GM04503 (cell line): ENCODE measurements around the gene GPRIN3.
"Not testable (repeated sequence)": the region's sequence is repeated elsewhere in the genome, so short reads cannot be mapped to it uniquely, and the experiment has no call there.

ENCODE experiments used
- DNase-seq: peaks from one replicate; pipeline ENCODE4 v3.0.0-alpha.2; 2012; ENCODE audit warnings: low read depth

The GPRIN3 gene

DNA sequence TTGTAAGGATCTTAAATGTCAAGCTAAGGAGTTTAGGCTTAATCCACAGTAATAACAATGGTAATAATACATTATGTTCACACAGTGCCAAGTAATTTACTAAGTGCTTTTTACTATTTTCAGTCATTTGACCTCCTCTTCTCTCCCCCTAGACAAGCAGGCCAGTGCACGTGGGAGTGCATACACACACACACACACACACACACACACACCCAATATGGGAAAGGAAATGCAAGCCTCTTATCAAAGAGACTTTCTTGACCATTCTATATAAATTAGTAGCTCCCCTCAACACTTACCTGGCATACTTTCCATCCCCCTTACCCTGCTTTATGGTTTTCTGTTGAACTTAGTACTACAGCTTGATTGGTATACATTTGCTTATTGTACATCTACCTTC is 3.8 kb upstream of the GPRIN3 start:
- no peak for DNase-seq

DNA sequence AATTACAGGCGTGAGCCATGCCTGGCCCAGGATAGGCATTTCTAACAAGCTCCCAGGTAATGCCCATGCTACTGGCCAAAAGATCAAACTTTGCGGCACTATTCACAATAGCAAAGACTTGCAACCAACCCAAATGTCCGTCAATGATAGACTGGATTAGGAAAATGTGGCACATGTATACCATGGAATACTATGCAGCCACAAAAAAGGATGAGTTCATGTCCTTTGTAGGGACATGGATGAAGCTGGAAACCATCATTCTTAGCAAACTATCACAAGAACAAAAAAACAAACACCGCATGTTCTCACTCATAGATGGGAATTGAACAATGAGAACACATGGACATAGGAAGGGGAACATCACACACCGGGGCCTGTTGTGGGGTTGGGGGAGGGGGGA is 1.6 kb upstream of the GPRIN3 start:
- not testable (repeated sequence) for DNase-seq

- no peak for DNase-seq
These were observed 531 bp upstream of the GPRIN3 start for GRCh38 chr4:89308161-89308500.

DNA sequence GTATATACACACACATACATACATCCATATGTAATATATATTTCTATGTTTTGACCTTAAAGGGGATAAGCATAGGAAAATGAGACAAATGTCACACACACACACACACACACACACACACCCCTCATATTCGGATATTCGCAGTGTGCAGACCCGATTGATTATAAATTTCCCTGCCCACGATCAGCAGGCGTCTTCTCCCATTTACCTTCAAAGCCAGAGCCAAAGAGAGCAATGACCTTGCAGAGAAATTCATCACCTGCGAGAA is 488 bp downstream of the GPRIN3 start:
- DNase-seq, result no peak

GRCh38 chr4:89306486-89307177 is 968 bp downstream of the GPRIN3 start:
- DNase-seq, result no peak

DNA sequence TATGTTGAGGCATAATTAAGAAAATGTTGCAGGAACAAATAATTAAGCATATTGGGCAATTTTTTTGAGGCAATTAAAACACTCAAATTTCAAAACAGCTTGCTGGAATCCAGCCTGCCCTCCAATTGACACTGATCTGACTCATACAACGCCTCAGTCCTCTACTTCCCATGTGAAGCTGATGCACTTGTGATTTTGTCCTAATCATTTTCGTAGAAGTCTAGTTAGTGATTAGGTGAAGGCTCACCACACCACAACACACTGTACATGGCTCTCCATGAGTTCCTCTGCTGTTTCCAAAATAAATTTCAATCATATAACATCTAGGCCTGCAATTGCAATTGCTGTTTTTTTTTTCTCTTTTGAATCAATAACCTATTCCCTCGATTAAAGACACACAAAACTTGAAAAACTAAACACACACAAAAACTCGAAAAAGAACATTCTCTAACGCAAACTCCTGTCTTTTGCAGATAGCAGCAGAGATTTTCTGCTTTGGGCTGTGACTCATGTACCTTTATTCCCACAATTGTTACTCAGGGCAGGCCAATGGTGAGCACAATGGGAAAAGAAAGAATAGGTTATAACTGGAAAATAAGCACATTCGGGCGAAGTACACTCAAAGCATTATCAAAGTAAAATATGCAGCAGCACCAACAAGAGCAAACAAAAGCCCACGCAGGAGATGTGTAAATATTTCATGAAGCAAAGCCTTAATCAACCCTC is 1.7 kb downstream of the GPRIN3 start:
- no peak for DNase-seq

- no peak for DNase-seq
These were observed 2.6 kb downstream of the GPRIN3 start for GRCh38 chr4:89305028-89305427.

DNA sequence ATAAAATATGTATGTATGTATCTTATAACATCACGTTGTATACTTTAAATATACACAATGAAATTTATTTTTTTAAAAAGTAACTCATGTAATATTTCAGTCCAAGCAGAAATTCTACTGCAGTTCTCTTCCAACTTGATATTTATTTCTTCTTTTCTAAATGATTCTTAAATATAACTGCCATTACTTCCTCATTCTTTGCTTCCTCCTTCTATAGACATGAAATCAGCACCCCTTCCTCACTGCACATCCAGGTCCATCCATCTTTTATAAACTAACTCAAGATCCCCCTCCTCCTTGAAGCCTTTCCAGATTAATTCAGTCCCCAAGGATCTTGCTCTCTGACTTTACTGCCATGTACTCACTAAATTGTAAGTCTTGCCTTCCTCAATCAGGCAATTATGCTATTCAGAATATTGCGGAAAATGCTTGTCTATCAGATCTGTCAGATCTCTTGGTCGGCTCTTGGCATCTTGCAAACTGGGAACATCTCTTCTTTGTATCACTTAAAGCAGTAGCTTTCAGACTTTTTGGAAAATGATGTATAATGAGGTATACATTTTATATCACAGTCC is 3.7 kb downstream of the GPRIN3 start:
- DNase-seq, result no peak

- DNase-seq, result no peak
These were observed 4.4 kb downstream of the GPRIN3 start for GRCh38 chr4:89303177-89303576.

- no peak for DNase-seq
These were observed 5.7 kb downstream of the GPRIN3 start for GRCh38 chr4:89301902-89302301.

- no peak for DNase-seq
These were observed 6.6 kb downstream of the GPRIN3 start for GRCh38 chr4:89301003-89301402.

- no peak for DNase-seq
These were observed 7.1 kb downstream of the GPRIN3 start for GRCh38 chr4:89300499-89300898.

DNA sequence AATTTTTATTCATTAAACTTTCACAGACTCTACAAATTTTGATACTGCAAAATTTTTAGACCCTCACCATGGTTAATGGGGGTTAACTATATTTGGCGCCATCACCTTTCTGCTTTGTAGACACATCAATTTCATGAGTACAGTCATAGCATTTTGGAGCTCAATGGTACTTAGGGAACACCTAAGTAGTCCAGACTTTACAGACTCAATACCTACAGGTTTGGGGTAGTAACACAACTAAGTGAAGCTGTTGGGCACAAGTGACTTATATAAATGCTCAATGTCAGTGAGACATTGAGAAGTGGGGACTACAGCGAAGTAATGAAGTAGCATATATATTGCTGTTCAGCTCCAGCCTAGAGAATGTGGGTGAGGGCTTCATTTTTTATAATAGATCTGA is 7.5 kb downstream of the GPRIN3 start:
- no peak for DNase-seq

DNA sequence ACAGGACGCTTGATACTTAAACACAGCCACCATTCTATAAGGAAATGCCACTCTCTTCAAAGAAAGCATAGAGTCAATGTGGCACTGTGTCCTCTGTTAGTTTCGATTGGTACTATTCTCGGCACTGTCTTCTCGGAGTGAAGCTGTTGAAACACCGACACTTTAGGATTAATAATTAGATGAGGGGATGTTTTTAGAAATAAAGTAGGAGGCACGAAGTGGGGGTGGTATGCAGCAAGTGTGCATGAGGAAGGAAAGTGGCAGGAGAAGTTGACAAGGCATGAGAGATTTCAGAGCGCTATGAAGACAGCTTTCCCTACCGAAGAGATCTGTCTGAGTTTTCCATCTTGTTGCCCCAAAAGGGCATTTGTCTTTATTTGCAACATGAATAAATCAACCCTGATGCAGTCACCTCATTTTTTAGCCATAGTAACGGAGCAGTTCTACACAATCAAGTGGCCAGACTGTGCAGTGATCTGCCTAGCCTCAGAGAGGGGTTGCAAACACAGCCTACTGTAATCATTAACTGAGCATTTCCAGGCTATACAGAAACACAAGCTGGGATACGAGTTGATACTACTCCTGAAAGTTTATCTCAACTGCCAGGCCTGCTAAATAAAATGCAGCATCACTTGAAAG is 8.3 kb downstream of the GPRIN3 start:
- DNase-seq, result no peak

- no peak for DNase-seq
These were observed 8.8 kb downstream of the GPRIN3 start for GRCh38 chr4:89298788-89299152.

DNA sequence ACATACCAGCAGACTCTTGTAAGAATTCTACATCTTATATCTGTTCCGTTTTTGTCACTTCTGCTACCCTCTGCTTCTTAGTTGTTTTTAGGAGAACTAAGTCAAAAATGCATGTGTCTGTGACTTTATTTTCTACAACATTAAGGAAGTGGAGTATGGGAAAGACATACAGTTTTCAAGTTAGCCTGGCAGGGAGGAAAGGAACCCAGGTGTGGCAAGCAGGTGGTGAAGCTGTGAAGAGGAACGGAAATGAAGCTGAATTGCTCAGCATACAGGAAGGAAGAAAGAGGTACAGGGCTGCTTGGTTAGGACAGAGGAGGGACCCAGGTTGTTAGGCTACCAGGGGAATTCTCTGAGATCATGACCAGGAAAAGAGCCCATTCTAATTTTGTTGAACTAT is 9.4 kb downstream of the GPRIN3 start:
- no peak for DNase-seq

- no peak for DNase-seq
These were observed 10.7 kb downstream of the GPRIN3 start for GRCh38 chr4:89296896-89297295.

GRCh38 chr4:89296399-89296798 is 11.2 kb downstream of the GPRIN3 start:
- DNase-seq, result no peak

DNA sequence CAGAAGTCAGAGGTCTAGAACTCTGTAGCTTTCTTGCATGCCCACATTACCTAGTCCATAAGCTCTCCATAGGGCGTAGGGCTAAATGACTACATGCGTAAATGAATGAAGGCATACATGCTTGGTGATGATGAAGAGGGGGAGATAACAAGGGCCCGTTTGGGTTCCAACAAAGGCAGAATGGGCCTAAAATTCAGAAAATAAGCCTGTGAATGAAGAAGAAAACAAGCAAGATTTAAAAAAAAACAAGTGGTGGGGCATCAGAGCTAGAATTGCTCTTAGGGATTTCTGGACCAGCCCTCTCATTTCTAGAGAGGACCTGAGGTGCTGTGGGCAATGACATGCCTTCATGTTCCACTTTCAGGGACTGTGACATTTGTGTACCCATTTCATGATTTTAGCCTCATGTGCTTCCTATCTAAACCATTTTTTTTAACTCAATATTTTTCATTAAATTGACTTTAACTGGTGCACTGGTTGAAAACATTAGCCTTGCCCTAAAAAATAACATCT is 12.1 kb downstream of the GPRIN3 start:
- DNase-seq, result no peak

GRCh38 chr4:89294573-89295269 is 12.9 kb downstream of the GPRIN3 start:
- no peak for DNase-seq

DNA sequence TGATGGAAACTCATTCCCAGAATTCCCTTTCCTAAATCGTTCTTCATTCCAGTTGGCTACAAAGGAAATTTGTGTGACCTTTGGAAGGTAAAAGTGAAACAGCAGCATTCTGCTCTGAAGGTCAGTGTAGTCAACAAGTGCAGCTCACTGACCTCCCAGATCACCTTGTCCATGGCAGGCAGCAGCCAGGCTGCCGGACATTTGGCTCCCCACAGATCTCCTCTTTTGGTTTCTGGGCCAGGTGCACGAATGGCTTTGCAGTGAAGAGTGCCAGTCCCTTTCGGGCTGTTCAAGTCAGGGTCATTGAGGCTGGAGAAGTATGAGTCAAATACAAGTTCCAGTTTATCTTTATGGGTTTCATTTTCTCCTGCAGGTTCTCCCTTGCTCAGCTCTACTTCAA is 14.3 kb downstream of the GPRIN3 start:
- no peak for DNase-seq

DNA sequence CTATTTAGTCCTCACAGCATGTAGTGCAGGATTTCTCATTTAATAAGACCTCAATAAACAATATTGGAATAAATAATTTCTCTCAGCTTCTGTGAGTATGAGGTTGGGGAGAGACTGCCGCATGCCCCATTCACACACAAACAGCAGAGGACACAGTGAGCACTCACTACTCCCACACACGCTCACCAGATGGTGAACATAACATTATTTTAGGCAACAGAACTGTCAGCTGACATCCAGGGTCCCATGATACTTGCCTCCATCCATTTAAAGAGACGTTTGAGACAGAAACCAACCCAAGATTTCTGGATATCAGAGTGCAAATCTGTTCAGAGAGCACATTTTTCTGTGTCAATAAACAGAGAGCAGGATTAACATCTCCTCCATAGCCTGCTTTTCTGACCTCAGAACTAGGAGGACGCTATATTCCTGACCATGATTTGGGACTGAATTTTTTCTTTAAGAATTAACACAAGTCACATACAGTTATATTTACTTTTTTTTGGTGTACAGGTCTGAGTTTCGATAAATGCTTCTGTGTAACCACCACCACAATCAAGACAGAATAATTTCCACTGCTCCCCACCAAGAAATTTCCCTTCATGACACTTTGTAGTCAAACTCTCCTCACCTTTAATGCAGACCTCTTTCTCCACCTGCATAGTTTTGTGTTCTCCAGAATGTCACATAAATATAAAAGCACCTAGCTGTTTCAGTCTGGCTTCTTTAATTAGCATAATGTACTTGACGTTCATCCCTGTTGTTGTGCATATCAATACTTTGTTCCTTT is 16.7 kb downstream of the GPRIN3 start:
- no peak for DNase-seq
